Subcutaneous adipose tissue (tissue), 4 donors: ENCODE data around the gene RPL7A. TPM values are rescaled to one million over a fixed set of nuclear protein-coding genes. Genes with fewer than 3 reads are reported as not detected.

Experiments used
- total RNA-seq, 4 donors: library from RNA; depleted of rRNA; stranded (reverse); fragments of >200 nt; gene quantifications; one replicate each; pipeline ENCODE4 v1.1.0, GENCODE V29; 2016
- TF ChIP-seq, protein P1 (sequence below): fragments of 450-650 bp; IDR thresholded peaks from one replicate; pipeline ENCODE4 v1.5.1; 2016; ENCODE audit warnings: low read depth, mild to moderate bottlenecking, control low read depth, antibody characterized with exemption, moderate library complexity

Gene RPL7A
- total RNA-seq, 4 donors from 2014 or later, result 1,241 to 1,737 (median 1,633) TPM

DNA sequence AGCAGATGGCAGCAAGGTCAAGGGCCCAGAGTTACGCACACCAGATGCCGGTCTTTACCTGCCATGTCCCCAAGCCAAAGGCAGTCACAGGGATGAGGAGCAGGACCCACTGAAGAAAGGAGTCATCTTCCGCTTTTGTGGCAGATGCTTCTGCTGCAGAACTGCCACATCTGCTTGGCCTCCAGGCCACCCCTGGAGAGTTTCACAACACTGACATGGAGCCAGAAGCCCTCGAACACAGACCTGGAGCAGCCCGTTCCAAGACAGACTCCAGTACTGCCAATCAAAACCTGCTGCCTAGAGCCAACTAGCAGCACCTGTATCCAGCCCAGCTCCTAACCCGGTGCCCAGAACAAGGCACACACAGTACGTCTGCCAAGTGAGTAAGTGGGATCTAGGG, 6.7 kb downstream of the RPL7A start:
- TF ChIP-seq, protein P1, sequence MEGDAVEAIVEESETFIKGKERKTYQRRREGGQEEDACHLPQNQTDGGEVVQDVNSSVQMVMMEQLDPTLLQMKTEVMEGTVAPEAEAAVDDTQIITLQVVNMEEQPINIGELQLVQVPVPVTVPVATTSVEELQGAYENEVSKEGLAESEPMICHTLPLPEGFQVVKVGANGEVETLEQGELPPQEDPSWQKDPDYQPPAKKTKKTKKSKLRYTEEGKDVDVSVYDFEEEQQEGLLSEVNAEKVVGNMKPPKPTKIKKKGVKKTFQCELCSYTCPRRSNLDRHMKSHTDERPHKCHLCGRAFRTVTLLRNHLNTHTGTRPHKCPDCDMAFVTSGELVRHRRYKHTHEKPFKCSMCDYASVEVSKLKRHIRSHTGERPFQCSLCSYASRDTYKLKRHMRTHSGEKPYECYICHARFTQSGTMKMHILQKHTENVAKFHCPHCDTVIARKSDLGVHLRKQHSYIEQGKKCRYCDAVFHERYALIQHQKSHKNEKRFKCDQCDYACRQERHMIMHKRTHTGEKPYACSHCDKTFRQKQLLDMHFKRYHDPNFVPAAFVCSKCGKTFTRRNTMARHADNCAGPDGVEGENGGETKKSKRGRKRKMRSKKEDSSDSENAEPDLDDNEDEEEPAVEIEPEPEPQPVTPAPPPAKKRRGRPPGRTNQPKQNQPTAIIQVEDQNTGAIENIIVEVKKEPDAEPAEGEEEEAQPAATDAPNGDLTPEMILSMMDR, result no peak

DNA sequence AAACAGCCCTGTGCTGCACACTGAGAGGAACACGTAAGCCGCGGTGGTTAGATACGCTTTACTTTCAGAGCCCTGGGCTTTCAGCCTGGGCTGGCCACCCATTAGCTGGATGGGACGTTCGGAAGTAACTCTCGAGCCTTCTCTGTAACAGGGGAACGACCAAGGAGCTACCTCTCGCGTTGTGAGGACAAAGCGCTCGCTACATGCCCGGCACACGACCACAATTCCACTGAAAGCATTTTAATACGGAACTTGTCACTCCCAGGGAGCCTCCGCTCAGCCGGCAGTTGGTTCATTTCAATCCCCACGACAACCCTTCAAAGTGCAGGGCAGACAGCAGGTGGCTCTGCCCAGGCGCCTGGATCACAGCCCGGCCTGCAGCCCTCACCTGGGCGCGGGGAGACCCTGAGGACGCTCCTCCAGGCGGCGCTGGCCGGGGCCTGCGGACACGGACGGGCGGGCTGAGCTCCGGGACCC, 7.9 kb downstream of the RPL7A start:
- TF ChIP-seq, protein P1, result no peak

DNA sequence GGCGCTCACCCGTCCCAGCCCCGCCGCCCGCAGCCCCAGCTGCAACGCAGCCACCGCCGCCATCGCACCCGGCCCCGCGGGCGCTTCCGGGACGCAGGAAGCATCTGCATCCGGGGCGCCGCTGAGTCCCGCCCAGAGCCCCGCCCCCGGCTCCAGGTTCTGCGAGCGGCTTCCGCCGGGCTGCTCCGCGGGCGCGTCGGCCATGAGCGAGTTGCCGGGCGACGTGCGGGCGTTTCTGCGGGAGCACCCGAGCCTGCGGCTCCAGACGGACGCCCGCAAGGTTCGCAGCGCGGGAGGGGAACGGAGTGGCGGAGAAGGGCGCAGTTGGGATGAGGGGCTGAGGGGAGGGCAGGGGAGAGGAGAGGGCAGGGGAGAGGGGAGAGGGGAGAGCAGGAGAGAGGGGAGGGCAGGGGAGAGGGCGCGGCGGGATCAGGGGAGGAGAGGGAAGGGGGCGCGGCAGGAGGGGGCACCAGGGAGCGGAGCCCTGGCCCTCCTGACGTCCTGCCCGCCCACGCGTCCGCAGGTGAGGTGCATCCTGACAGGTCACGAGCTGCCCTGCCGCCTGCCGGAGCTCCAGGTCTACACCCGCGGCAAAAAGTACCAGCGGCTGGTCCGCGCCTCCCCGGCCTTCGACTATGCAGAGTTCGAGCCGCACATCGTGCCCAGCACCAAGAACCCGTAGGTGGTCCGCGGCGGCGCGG, 8.5 kb downstream of the RPL7A start, which contains the start of the genes SURF1 and SURF2:
Gene SURF1, minus strand, starts transcription at position 97 of the 701 bp plus-strand sequence. Its CDS starts 34 bp downstream, at position 63.
Gene SURF2, plus strand, starts transcription at position 160 of the 701 bp plus-strand sequence. Its CDS starts 43 bp downstream, at position 203.
- TF ChIP-seq, protein P1, result no peak

DNA sequence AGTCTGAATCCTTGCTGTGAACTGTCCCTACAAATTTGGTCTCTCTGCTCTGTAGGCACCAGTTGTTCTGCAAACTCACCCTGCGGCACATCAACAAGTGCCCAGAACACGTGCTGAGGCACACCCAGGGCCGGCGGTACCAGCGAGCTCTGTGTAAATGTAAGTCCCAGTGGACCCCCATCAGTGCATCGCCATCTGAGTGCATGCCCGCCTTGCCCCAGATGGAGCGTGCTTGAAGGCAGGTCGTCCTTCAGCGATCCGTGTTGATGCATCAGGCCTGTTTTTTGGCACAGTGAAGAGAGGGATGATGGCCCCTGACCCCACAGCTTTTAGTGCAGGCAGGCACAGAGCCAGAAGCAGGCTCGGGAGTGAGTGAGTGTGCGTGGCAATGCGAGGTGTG, 9.6 kb downstream of the RPL7A start:
- TF ChIP-seq, protein P1, result no peak

DNA sequence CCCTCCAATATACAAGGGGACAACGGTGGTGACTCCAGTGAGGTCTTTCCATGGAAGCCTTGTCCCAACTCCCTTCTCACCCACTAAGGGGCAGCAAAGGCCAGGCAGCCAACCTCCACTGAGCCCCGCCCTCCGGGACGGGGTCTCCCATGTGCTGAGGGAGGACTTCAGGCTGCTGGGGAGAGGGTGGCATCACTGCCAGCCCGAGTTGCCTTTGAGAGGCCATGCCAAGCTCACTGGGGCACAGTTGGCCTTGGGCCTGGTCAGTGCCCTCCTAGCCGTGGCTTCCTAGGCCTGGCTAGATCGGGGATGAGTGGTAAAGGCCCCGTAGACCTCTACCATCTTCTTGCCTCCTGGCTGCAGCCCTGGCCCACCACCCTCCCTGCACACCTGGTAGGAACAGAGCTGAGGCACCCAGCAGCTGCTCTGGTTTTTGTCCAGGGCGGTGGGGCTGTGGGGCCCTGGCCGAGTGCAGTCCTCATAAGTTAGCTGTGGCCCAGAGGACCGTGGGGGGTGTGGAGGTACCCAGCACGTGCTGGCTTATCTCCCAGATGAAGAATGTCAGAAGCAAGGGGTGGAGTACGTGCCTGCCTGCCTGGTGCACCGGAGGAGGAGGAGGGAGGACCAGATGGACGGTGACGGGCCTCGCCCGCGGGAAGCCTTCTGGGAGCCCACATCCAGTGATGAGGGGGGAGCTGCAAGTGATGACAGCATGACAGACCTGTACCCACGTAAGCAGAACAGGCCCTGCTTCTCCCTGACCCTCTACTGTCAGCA, 11.6 kb downstream of the RPL7A start:
- TF ChIP-seq, protein P1, result no peak

DNA sequence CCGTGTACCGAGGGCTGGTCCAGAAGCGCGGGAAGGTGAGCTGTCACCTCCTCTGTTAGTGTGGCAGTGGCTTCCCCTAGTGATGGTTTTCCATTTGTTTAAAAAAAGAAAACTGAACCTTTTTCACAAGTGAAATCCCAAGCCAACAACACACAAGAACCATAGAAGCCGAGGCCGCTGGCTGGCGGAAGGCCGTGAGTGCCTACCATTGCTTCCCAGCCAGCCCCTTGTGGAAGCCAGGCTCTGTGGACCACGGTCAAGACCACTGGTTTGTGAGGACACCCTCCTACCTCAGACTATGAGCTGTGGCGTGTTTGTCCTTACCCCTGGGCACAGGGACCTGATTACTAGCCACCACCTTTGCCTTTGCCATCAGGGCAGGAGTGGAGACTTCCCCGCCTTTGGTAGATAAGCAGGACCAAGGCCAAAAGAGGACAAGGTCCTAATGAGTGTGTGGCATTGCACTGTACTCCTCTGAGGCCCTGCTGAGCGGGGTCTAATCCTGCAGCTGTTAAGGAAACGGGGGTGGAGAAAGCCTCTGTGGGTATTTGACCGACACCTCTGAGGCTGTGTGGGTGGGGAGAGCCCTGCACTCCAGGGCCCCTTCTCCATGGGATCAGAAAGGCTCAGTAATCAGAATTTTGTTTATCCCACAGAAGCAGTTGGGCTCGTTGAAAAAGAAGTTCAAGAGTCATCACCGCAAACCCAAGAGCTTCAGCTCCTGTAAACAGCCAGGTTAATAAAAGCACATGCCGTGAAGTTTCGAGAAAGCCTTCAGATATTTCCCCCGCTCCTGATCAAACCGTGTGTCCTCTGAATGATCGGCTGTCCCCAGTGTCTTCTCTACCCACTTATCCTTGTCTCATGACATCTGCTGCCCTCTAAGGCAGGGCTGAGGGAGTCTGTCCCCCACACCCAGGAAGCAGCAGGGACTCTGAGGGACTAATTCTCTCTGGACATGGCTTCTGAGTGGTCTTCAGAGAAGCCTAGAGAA, 12.7 kb downstream of the RPL7A start:
- TF ChIP-seq, protein P1, result no peak
